Peyer's patch (tissue), 4 donors: ENCODE data around the gene DOCK10. TPM values are rescaled to one million over a fixed set of nuclear protein-coding genes. Genes with fewer than 3 reads are reported as not detected.

Experiments
- DNase-seq, 3 donors: peaks; one replicate each; pipeline ENCODE4 v3.0.0-alpha.2; 2017 to 2019
- H3K27ac ChIP-seq, 4 donors: fragments of 200-600 bp; sonication (generic); one replicate each; pipeline ENCODE4 v1.5.1; 2016 to 2019
- H3K27me3 ChIP-seq, 2 donors: fragments of 200-600 bp; sonication (generic); one replicate each; pipeline ENCODE4 v1.5.1; 2019
- H3K36me3 ChIP-seq, 3 donors: fragments of 200-600 bp; sonication (generic); one replicate each; pipeline ENCODE4 v1.5.1; 2016 to 2019
- H3K4me1 ChIP-seq, 4 donors: fragments of 200-600 bp; sonication (generic); one replicate each; pipeline ENCODE4 v1.5.1; 2016 to 2019
- H3K4me3 ChIP-seq, 4 donors: fragments of 200-600 bp; sonication (generic); 1 replicate in 3 of 4; 2 replicates in 1 of 4; pipeline ENCODE4 v1.5.1; 2016 to 2019; ENCODE audit warnings: mild to moderate bottlenecking in 1 of 4
- H3K9me3 ChIP-seq, 4 donors: fragments of 200-600 bp; sonication (generic); one replicate each; pipeline ENCODE4 v1.5.1; 2016 to 2019; ENCODE audit warnings: mild to moderate bottlenecking in 1 of 4
- CTCF ChIP-seq, 6 experiments: fragments of 450-650 bp in 4 of 6; fragments of 200-600 bp in 2 of 6; sonication (generic) in 1 of 6; IDR thresholded peaks; one replicate each; pipeline ENCODE4 v1.5.1; 2017 to 2019; ENCODE audit warnings: antibody characterized with exemption in 6 of 6, mild to moderate bottlenecking in 3 of 6, moderate library complexity in 1 of 6
- POLR2A ChIP-seq, 2 donors: fragments of 450-650 bp; IDR thresholded peaks; one replicate each; pipeline ENCODE4 v1.5.1; 2017; ENCODE audit warnings: antibody characterized with exemption in 2 of 2, mild to moderate bottlenecking in 2 of 2, moderate library complexity in 2 of 2
- total RNA-seq, 4 donors: library from RNA; depleted of rRNA; stranded (reverse); fragments of >200 nt; gene quantifications; one replicate each; pipeline ENCODE4 v1.1.0, GENCODE V29; 2016

The DOCK10 gene
- total RNA-seq, 4 donors from 2014 or later: 14.6 to 97.4 (median 23.5) TPM

- Histone ChIP-seq H3K9me3 (no peaks in the 10 kb centered on the region), H3K36me3 (no peaks in the 10 kb centered on the region), H3K4me3 (no peak overlapping the region), H3K27ac (peak overlapping the region in 3 of 4 donors; percentile 62 to 71 (median 68)), H3K4me1 (peaks cover 0 to 12% (median 0%) of the 10 kb centered on the region in 4 donors), H3K27me3 (no peaks in the 10 kb centered on the region)
- TF ChIP-seq POLR2A (IDR thresholded peaks at IDR 0.05) (no peak), CTCF (IDR thresholded peaks at IDR 0.05) (no peak)
- DNase-seq: no peak
Measured at GRCh38 chr2:224984637-224985036, 57.6 kb downstream of the DOCK10 start.

- Histone ChIP-seq H3K4me1 (peaks cover 0 to 12% (median 0%) of the 10 kb centered on the region in 4 donors), H3K9me3 (no peaks in the 10 kb centered on the region), H3K27me3 (no peaks in the 10 kb centered on the region), H3K4me3 (peak overlapping the region in 3 of 4 donors; percentile 15 to 34 (median 25)), H3K27ac (peak overlapping the region; percentile 41 to 71 (median 65)), H3K36me3 (no peaks in the 10 kb centered on the region)
- DNase-seq: no peak
- TF ChIP-seq POLR2A (IDR thresholded peaks at IDR 0.05) (no peak), CTCF (IDR thresholded peaks at IDR 0.05) (no peak)
Measured at GRCh38 chr2:224983712-224984554, 58.3 kb downstream of the DOCK10 start.

GRCh38 chr2:224982910-224983711, 59.2 kb downstream of the DOCK10 start:
- TF ChIP-seq CTCF (IDR thresholded peaks at IDR 0.05) (no peak), POLR2A (IDR thresholded peaks at IDR 0.05) (no peak)
- peak in 2 of 3 donors; percentile 71 to 80 for DNase-seq
- peak overlapping the region; percentile 2 to 34 (median 20) for H3K4me3 ChIP-seq
- peak overlapping the region; percentile 41 to 71 (median 65) for H3K27ac ChIP-seq
- no peaks in the 10 kb centered on the region for H3K27me3 ChIP-seq
- peaks cover 0 to 12% (median 0%) of the 10 kb centered on the region in 4 donors for H3K4me1 ChIP-seq
- no peaks in the 10 kb centered on the region for H3K36me3 ChIP-seq
- H3K9me3 ChIP-seq: no peaks in the 10 kb centered on the region

- H3K36me3 ChIP-seq: no peaks in the 10 kb centered on the region
- H3K27me3 ChIP-seq: no peaks in the 10 kb centered on the region
- no peaks in the 10 kb centered on the region for H3K9me3 ChIP-seq
- peaks cover 0 to 12% (median 0%) of the 10 kb centered on the region in 4 donors for H3K4me1 ChIP-seq
- DNase-seq: no peak
- no peak for TF ChIP-seq POLR2A (IDR thresholded peaks at IDR 0.05)
- TF ChIP-seq CTCF (IDR thresholded peaks at IDR 0.05): no peak
- peak overlapping the region in 1 of 4 donors; percentile 2 for H3K4me3 ChIP-seq
- peak overlapping the region in 3 of 4 donors; percentile 62 to 71 (median 68) for H3K27ac ChIP-seq
Measured at GRCh38 chr2:224982226-224982625, 60.0 kb downstream of the DOCK10 start.

GRCh38 chr2:224976629-224977525, 65.4 kb downstream of the DOCK10 start:
- H3K27ac ChIP-seq: no peak overlapping the region

More at GRCh38 chr2:224976629-224977525, 65.4 kb downstream of the DOCK10 start:
- Histone ChIP-seq H3K36me3 (no peaks in the 10 kb centered on the region), H3K4me3 (no peak overlapping the region), H3K4me1 (peaks cover 0 to 12% (median 0%) of the 10 kb centered on the region in 4 donors), H3K27me3 (no peaks in the 10 kb centered on the region), H3K9me3 (no peaks in the 10 kb centered on the region)
- no peak for DNase-seq
- TF ChIP-seq CTCF (IDR thresholded peaks at IDR 0.05) (no peak), POLR2A (IDR thresholded peaks at IDR 0.05) (no peak)
